A673 (cell line): Measurements from ENCODE around the gene ALPI. TPM values are rescaled to one million over a fixed set of nuclear protein-coding genes. Genes with fewer than 3 reads are reported as not detected.
"Not testable (repeated sequence)": the region's sequence is repeated elsewhere in the genome, so short reads cannot be mapped to it uniquely, and the experiment has no call there.

Experiments
- BruUV-seq: library from RNA; stranded (reverse); fragments of 400-500 nt; replicated peaks from 2 replicates; lab custom pipeline; 2021; lab: Mats Ljungman, UMichigan
- CTCF ChIA-PET: fragments of 300-600 bp; sonication (Branson Sonifier 250); formaldehyde crosslinking; loops from one replicate; lab custom pipeline; 2022; ENCODE audit warnings: antibody characterized with exemption; lab: Charles Lee
- POLR2A ChIA-PET: fragments of 300-600 bp; sonication (Branson Sonifier 250); formaldehyde crosslinking; loops from one replicate; lab custom pipeline; 2022; ENCODE audit warnings: antibody characterized with exemption; ENCODE audit not compliant: low non-redundant PET; lab: Charles Lee
- DNase-seq: peaks from one replicate; pipeline ENCODE4 v3.0.0-alpha.2; 2015; ENCODE audit warnings: low spot score
- H3K27ac ChIP-seq: fragments of 200-600 bp; sonication (generic); 2 replicates; pipeline ENCODE4 v1.5.1; 2016; ENCODE audit warnings: mixed run types, low read depth, mild to moderate bottlenecking, mixed read lengths, antibody characterized with exemption, low read length; ENCODE audit not compliant: poor library complexity, severe bottlenecking
- H3K27me3 ChIP-seq: fragments of 200-600 bp; sonication (generic); replicated peaks from 2 replicates; pipeline ENCODE4 v1.6.1; 2017; ENCODE audit warnings: mixed run types, low read depth, mild to moderate bottlenecking, mixed read lengths, antibody characterized with exemption, low read length; ENCODE audit not compliant: insufficient read depth, poor library complexity
- H3K36me3 ChIP-seq: fragments of 200-600 bp; sonication (generic); 2 replicates; pipeline ENCODE4 v1.6.1; 2016; ENCODE audit warnings: mixed run types, mild to moderate bottlenecking, mixed read lengths, antibody characterized with exemption, low read length; ENCODE audit not compliant: insufficient read depth, poor library complexity, severe bottlenecking
- H3K4me1 ChIP-seq: fragments of 200-600 bp; sonication (generic); 2 replicates; pipeline ENCODE4 v1.6.1; 2017; ENCODE audit warnings: mixed run types, mild to moderate bottlenecking, mixed read lengths, antibody characterized with exemption, low read length; ENCODE audit not compliant: insufficient read depth, poor library complexity, severe bottlenecking
- H3K4me3 ChIP-seq: fragments of 200-600 bp; sonication (generic); 2 replicates; pipeline ENCODE4 v1.5.1; 2016; ENCODE audit warnings: low read depth, mixed run types, mild to moderate bottlenecking, mixed read lengths, low read length; ENCODE audit not compliant: poor library complexity, severe bottlenecking
- H3K9me3 ChIP-seq: fragments of 200-600 bp; sonication (generic); 2 replicates; pipeline ENCODE4 v1.6.1; 2016; ENCODE audit warnings: mixed run types, low read depth, mild to moderate bottlenecking, mixed read lengths, antibody characterized with exemption, low read length; ENCODE audit not compliant: poor library complexity, severe bottlenecking
- EZH2 ChIP-seq: fragments of 200-600 bp; sonication (generic); IDR thresholded peaks from 2 replicates; pipeline ENCODE4 v1.6.1; 2017; ENCODE audit warnings: borderline replicate concordance, low read depth, mild to moderate bottlenecking, mixed read lengths, antibody characterized with exemption, low read length; ENCODE audit not compliant: poor library complexity, severe bottlenecking
- intact Hi-C: fragments of 100-400 bp; cut with micrococcal nuclease; formaldehyde crosslinking; loops from one replicate; pipeline ENCODE4 v1.10.0; 2022; ENCODE audit not compliant: unreplicated experiment
- total RNA-seq: library from RNA; stranded (reverse); gene quantifications from 2 replicates; pipeline ENCODE4 v1.2.3, GENCODE V29; 2021
- TF ChIP-seq, protein P1 (sequence below): fragments of 300-800, 200-600 bp; sonication (generic); conservative IDR thresholded peaks from 2 replicates; pipeline ENCODE4 v1.5.1; 2017; ENCODE audit warnings: low read depth, mild to moderate bottlenecking, antibody characterized with exemption, low read length, moderate library complexity, mixed read lengths

Gene ALPI
- total RNA-seq, 1 experiment from 2014 or later = not detected

GRCh38 chr2:232440220-232441018, 15.5 kb upstream of the ALPI start:
- CTCF ChIA-PET = interaction anchor here (1.7 kb wide), 1 partner anchor 111 kb away, joined by 5 read pairs; no protein-coding TSS in a partner anchor
- H3K4me1 ChIP-seq, H3K4me3 ChIP-seq, H3K27me3 ChIP-seq, H3K36me3 ChIP-seq, POLR2A ChIA-PET, H3K9me3 ChIP-seq, BruUV-seq, H3K27ac ChIP-seq: not testable (repeated sequence)
- intact Hi-C loops = loop anchor here (5.0 kb wide), 3 partner anchors 103 to 588 kb away; no protein-coding TSS in a partner anchor
- peak; percentile 78 for DNase-seq
- TF ChIP-seq, protein P1, sequence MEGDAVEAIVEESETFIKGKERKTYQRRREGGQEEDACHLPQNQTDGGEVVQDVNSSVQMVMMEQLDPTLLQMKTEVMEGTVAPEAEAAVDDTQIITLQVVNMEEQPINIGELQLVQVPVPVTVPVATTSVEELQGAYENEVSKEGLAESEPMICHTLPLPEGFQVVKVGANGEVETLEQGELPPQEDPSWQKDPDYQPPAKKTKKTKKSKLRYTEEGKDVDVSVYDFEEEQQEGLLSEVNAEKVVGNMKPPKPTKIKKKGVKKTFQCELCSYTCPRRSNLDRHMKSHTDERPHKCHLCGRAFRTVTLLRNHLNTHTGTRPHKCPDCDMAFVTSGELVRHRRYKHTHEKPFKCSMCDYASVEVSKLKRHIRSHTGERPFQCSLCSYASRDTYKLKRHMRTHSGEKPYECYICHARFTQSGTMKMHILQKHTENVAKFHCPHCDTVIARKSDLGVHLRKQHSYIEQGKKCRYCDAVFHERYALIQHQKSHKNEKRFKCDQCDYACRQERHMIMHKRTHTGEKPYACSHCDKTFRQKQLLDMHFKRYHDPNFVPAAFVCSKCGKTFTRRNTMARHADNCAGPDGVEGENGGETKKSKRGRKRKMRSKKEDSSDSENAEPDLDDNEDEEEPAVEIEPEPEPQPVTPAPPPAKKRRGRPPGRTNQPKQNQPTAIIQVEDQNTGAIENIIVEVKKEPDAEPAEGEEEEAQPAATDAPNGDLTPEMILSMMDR = peak; percentile 82

- H3K9me3 ChIP-seq = no peaks in the 10 kb centered on the region
- POLR2A ChIA-PET = no interaction called here
- no peak for DNase-seq
- intact Hi-C loops = loop anchor here (5.0 kb wide), 3 partner anchors 104 to 589 kb away; no protein-coding TSS in a partner anchor
- CTCF ChIA-PET = interaction anchor here (1.7 kb wide), 1 partner anchor 112 kb away, joined by 5 read pairs; no protein-coding TSS in a partner anchor
- TF ChIP-seq, protein P1 = no peak
- no peak for TF ChIP-seq EZH2
- H3K27ac ChIP-seq = no peak overlapping the region
- H3K4me3 ChIP-seq = no peak overlapping the region
- no peaks in the 10 kb centered on the region for H3K36me3 ChIP-seq
- no peaks in the 10 kb centered on the region for H3K4me1 ChIP-seq
- no TSS peak for BruUV-seq
- no peaks in the 10 kb centered on the region for H3K27me3 ChIP-seq
Observed at GRCh38 chr2:232441147-232441651, 14.8 kb upstream of the ALPI start.

DNA sequence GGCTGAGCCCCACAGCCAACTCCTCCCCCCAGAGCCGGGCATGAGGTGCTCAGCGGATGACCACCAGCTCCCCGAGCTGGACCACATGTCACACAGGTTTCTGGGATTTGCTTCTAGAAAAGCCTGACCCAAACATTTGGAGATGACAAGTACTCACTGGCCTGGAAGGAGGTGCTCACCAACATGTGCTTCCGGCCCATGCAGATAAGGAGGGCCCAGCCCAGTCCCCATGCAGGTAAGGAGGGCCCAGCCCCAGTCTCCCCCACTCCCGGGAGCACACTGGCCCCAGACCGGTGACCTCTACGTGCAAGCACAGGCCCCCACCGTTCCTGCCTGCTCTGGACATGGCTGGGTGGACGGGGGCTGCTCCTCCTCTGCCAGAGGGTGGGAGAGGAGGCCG, 14.0 kb upstream of the ALPI start:
- H3K4me3 ChIP-seq, DNase-seq, BruUV-seq, H3K4me1 ChIP-seq, POLR2A ChIA-PET, H3K36me3 ChIP-seq, H3K27ac ChIP-seq, H3K27me3 ChIP-seq, H3K9me3 ChIP-seq: not testable (repeated sequence)
- intact Hi-C loops = loop anchor here (5.0 kb wide), 3 partner anchors 105 to 590 kb away; no protein-coding TSS in a partner anchor
- CTCF ChIA-PET = interaction anchor here (1.7 kb wide), 1 partner anchor 112 kb away, joined by 5 read pairs; no protein-coding TSS in a partner anchor

- H3K4me1 ChIP-seq, H3K9me3 ChIP-seq, H3K4me3 ChIP-seq, BruUV-seq, CTCF ChIA-PET, DNase-seq, H3K27ac ChIP-seq, POLR2A ChIA-PET, H3K27me3 ChIP-seq, H3K36me3 ChIP-seq: not testable (repeated sequence)
- intact Hi-C loops = loop anchor here (5.0 kb wide), 3 partner anchors 105 to 590 kb away; no protein-coding TSS in a partner anchor
Observed at GRCh38 chr2:232442431-232442830, 13.5 kb upstream of the ALPI start.

DNA sequence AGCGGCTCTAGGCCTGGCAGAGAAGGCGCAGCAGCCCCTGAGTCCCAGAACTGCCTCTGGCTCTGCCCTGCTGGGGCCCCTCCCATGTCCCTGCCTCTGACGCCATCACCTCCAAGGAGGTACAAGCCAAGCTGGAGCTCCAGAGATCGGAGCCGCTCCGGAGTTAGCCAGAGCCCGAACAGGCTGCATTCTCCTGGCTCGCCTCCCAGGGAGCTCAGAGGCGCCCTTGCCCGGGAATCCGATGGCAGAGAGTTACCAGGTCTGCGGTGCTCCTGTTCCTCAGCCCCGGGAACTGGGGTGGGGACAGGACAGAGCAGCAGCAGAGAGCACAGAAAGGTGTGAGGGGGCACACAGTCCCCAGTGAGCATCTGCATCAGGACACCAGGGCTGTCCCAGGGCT, 12.9 kb upstream of the ALPI start:
- H3K4me1 ChIP-seq, H3K27ac ChIP-seq, H3K36me3 ChIP-seq, H3K27me3 ChIP-seq, H3K4me3 ChIP-seq, POLR2A ChIA-PET, H3K9me3 ChIP-seq, BruUV-seq, DNase-seq, CTCF ChIA-PET: not testable (repeated sequence)
- intact Hi-C loops = loop anchor here (5.0 kb wide), 3 partner anchors 106 to 591 kb away; no protein-coding TSS in a partner anchor
